Activated T-helper 1 cell treated with anti-CD3 and anti-CD28 coated beads, Interleukin-2, amount 50 U/mL, for 16 hours (primary cell): ENCODE data around the gene WDR62.

ENCODE experiments used
- DNase-seq, 2 donors: peaks; one replicate each; pipeline ENCODE4 v3.0.0-alpha.2; 2020; ENCODE audit warnings: low read depth in 1 of 2, low spot score in 1 of 2

WDR62 gene

GRCh38 chr19:36139473-36140303 lies 85.0 kb downstream of the WDR62 start, which contains the start of gene CAPNS1:
CAPNS1 (plus strand) TSS chr19:36140066; CDS start chr19:36141012, 946 bp downstream.
- DNase-seq = peak; percentile 78 to 85

GRCh38 chr19:36140304-36141038 lies 85.8 kb downstream of the WDR62 start:
- DNase-seq = no peak

- peak; percentile 82 to 83 for DNase-seq
Measured at GRCh38 chr19:36141039-36141927, 86.6 kb downstream of the WDR62 start.

DNA sequence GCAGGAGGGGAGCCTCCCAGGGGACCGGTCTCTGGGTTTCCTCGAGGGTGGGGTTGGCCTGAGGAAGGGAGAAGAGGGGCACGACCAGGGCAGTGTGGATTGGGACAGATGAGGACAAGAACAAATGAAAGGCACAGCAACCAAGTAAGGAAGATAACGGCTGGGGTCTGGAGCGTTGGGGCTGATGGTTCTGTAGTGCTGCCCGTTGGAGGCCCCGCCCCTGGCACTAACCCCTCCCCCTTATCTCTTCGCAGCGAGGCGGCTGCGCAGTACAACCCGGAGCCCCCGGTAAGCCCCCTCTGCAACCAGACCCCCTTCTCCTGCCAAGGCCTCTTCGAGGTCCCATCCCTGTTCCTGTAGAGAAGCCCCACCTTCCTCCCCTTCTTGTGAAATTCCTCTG lies 87.3 kb downstream of the WDR62 start:
- DNase-seq = no peak

DNA sequence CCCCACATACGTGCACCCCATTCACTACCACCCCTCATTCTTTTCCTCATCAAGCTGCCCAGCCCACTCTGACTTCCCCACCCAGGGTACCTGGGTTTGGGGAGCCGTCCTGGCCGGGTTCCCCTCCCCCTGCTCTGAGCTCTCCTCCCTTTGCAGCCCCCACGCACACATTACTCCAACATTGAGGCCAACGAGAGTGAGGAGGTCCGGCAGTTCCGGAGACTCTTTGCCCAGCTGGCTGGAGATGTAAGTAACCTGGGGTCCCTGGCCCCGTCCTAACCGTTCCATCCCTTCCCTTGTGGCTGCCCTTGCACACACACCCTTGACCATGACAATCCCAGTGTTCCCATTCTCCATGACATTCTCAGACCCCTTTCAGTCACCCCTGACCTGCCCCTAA lies 87.8 kb downstream of the WDR62 start:
- no peak for DNase-seq

DNA sequence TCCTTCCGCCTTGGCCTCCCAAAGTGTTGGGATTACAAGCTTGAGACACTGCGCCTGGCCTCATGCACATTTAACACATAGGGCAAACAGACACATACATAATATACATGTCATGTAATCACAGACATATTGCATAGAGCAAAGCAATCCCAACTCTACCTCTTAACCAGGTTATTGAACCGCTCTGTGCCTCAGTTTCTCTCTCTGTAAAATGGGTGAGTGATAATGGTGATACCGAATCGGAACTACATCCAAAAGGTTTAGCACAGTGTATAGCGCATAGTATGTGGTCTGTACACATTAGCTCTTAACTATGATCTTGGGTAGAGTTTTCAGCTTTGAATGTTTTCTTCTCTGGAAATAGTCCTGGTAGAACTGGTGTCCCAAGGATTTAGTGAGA lies 89.9 kb downstream of the WDR62 start:
- no peak for DNase-seq

- no peak for DNase-seq
Measured at GRCh38 chr19:36149673-36150406, 95.1 kb downstream of the WDR62 start.

DNA sequence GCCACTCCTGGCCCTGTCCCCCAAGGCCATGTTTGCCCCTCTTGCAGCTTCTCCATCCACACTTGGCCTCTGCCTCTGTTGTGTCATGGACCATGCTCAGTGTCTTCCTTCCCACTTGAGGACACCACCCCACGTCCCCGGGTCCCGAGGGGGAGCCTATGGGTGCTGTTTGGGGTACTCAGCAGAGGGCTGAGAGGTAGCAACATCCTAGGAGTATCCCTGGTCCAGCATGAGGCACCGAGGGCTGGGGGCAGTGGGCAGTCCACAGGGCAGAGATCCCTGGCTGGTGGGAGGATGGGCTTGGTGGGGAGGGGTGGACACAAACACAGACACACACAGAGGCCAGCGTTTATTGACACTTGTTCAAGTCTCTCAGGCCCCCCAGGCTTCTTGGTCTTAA lies 95.9 kb downstream of the WDR62 start:
- DNase-seq = no peak

DNA sequence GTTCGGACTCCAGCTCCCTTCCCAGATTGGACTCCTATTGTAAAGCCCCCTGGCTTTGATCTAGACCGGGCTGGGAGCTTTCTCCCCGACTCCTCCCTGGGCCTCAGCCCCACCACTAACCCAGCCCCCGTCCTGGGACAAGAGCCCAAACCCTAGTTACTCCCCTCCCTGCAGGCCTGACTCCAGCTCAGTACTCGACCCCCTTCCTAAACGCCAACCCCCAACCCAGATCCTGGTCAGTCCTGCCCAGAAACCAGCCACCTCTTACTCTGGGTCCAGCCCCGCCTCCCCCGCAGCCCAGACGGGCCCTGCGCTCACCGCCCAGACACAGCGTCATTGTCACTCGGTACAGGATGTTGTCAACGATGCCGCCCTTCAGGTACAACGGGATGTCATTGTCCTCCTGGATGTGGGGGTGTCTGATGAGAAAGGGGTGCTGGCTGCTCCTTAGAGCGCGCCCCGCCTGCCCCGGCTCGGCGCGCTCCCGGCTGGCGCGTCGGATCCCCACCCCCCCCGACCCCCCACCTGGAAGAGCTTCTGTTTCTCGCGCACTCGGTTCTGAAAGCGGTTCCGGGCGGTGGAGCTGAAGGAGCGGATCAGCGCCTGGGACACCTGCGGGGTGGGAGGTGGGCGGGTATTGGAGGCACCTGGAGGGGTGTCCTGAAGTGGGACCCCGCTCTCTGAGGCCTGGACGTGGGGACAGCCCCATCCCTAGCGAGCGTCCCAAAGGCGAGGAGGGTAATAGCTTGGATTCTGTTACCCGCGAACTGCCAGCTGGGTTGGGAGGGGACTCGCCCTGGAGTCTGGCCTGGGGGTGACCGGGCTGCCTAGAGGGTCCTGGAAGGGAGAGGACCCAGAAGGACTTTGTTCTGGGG lies 96.7 kb downstream of the WDR62 start:
- no peak for DNase-seq

DNA sequence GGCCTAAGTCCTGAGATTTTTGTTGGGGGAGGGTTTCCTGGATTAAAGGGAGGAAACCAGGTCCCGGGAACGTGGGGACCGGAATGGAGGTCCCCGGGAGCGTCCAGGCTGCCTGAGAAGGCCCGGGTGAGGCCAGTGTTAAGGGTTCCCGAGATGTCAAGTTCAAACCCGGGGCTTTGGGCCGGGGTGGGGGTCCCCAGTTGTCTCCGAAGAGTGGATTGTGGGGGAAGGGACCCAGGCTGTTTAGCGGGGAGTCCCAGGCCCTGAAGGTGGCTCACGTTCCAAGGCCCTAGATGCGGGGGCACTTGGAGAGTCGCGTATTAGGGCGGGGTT lies 97.3 kb downstream of the WDR62 start:
- no peak for DNase-seq

GRCh38 chr19:36152352-36153091 lies 97.8 kb downstream of the WDR62 start, which contains the start of gene COX7A1:
COX7A1 (minus strand) TSS chr19:36152447; CDS start chr19:36152407, 40 bp downstream.
- no peak for DNase-seq

GRCh38 chr19:36153126-36153525 lies 98.4 kb downstream of the WDR62 start:
- DNase-seq = no peak
